WI38 (cell line): Measurements from ENCODE around the gene APOC3.
"Not testable (repeated sequence)": the region's sequence is repeated elsewhere in the genome, so short reads cannot be mapped to it uniquely, and the experiment has no call there.

Experiments used
- H3K4me3 ChIP-seq: 2 replicates; pipeline ENCODE4 v1.5.1; 2011; ENCODE audit warnings: low read depth, mild to moderate bottlenecking, control low read depth, low read length
- TF ChIP-seq, protein P1 (sequence below): IDR thresholded peaks from 2 replicates; pipeline ENCODE4 v1.5.1; 2012; ENCODE audit warnings: low read depth, mild to moderate bottlenecking, control low read depth, low read length

APOC3 gene

DNA sequence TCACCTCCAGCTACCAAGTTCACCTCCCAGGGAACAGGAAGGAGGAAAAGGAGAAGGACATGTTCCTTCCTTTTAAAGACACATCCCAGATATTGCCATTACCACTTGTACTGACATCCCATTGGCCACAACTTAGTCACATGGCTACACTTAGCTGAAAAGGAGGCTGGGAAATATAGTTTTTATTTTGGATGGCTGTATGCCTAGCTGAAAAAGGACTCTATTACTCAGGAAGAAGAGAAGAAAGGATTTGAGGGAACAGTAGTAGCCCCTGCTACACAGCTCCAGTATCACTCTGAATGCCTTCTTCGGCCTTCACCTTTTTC is 36.0 kb upstream of the APOC3 start:
- TF ChIP-seq, protein P1, sequence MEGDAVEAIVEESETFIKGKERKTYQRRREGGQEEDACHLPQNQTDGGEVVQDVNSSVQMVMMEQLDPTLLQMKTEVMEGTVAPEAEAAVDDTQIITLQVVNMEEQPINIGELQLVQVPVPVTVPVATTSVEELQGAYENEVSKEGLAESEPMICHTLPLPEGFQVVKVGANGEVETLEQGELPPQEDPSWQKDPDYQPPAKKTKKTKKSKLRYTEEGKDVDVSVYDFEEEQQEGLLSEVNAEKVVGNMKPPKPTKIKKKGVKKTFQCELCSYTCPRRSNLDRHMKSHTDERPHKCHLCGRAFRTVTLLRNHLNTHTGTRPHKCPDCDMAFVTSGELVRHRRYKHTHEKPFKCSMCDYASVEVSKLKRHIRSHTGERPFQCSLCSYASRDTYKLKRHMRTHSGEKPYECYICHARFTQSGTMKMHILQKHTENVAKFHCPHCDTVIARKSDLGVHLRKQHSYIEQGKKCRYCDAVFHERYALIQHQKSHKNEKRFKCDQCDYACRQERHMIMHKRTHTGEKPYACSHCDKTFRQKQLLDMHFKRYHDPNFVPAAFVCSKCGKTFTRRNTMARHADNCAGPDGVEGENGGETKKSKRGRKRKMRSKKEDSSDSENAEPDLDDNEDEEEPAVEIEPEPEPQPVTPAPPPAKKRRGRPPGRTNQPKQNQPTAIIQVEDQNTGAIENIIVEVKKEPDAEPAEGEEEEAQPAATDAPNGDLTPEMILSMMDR: no peak
- H3K4me3 ChIP-seq: no peak overlapping the region

DNA sequence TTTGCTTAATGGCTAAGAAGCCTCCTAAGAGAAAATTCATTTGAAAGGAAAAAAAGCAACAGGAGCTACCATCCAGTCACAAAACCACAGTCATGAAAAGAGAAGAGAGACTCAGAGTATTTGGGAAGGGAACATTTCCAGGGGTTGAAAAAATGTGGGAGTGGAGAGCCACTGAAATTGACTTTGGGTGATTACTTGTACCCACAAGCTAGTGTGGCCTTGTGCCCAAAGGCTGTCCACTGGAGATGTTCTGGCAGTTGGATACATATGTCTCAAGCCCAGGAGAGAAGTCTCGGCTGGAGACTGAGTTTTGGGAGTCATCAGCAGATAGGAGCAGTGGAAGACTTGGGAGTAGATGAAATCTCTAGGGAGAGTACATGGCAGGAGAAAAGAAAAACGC is 34.9 kb upstream of the APOC3 start:
- TF ChIP-seq, protein P1: no peak
- no peak overlapping the region for H3K4me3 ChIP-seq

DNA sequence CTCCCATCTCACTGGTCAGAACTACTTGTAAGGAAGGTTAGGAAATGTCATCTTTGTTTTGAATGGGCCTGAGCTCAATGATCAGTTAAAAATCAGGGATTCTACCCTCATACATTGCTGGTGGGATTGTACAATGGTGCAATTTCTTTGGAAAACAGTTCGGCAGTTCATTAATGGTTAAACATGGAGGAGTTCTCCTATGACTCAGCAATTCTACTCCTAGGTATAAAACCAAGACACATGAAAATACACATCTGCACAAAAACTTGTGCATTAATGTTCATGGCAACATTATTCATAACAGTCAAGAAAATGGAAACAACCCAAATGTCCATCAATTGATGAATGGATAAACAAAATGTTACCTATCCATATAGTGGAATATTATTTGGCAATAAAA is 33.2 kb upstream of the APOC3 start:
- TF ChIP-seq, protein P1: no peak
- H3K4me3 ChIP-seq: no peak overlapping the region

DNA sequence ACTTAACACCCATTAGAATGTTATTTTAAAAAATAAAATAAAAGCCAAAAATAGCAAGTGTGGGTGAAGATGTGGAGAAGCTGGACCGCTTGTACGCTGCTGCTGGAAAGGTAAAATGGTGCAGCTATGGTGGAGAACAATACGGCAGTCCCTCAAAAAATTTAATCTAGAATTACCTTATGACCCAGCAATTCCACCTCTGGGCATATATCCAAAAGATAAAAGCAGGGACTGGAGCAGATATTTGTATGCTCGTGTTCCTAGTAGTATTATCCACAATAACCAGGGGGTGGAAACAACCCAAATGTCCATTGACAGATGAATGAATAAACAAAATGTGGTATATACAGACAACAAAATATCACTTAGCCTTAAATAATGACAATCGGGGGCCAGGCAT is 31.9 kb upstream of the APOC3 start:
- TF ChIP-seq, protein P1: no peak

DNA sequence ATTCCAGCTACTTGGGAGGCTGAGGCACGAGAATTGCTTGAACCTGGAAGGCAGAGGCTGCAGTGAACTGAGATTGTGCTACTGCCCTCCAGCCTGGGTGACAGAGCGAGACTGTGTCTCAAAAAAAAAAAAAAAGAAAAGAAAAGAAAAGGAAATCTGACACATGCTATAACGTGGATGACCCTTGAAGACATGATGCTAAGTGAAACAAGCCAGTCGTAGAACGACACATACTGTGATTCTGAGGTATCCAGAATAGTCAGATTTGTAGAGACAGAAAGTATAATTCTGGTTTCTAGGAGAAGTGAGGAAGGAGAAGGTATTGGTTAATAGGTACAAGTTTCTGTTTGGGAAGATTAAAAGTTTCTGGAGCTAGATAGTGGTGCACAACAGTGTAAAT is 31.3 kb upstream of the APOC3 start:
- no peak overlapping the region for H3K4me3 ChIP-seq
- TF ChIP-seq, protein P1: no peak

More for the DNA sequence above, 31.9 kb upstream of the APOC3 start:
- H3K4me3 ChIP-seq: no peak overlapping the region

DNA sequence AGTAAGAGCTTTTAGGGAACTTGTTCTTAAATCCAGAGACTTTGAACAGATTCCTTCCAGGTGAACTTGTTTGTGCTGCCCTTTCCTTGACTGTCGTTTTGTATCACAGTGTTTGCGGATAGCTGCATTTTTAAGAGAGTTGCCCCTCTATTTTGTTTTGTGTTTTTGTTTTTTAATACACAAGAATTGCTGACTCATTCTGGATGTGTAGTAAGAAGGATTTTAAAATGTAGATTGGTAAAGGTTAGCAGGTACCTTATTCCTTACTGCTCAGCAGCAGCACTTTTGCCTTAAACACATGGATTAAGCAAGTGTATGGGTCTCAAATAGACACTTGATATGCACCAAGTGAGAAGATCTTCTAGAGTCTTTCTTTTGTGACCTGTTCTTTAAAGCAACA is 29.1 kb upstream of the APOC3 start:
- TF ChIP-seq, protein P1: no peak
- no peak overlapping the region for H3K4me3 ChIP-seq

DNA sequence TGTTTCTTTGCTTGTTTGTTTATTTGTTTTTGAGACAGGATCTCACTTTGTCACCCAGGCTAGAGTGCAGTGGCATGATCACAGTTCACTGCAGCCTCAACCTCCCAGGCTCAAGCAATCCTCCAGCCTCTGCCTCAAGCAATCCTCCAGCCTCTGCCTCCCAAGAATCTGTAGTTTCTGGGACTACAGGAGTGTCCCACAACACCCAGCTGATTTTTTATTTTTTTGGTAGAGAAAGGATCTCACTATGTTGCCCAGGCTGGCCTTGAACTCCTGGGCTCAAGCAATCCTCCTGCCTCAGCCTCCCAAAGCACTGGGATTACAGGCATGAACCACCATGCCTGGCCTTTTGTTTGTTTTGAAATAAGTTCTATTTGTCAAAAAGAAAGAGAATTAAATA is 28.0 kb upstream of the APOC3 start:
- H3K4me3 ChIP-seq: not testable (repeated sequence)

DNA sequence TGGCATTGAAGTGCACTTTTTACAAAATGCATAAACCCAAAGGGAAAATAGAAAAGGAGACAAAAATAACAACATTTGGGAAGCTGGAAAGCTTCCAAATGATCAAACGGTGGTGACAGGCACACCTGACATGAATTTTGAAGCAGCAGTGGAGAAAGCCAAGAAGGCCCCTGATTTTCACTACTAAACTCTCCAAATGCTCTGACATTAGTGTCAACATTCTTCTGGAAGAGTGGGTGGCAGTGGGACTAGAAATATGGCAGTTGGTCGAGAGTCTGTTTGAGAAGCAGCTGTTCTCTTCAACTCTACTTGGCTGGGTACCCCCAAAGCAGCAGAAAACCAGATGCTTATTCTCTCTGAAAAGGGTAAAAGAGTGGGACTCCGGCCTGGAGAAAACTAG is 25.7 kb upstream of the APOC3 start:
- TF ChIP-seq, protein P1: no peak
- no peak overlapping the region for H3K4me3 ChIP-seq
